ENCODE results near the gene PFKP.

The PFKP gene

GRCh38 chr10:3094609-3095036 is 27.3 kb downstream of the PFKP start:
- no peaks in the 10 kb centered on the region for H3K9me3 Mint-ChIP-seq
- peak overlapping the region; percentile 96 for H3K27ac Mint-ChIP-seq
- peaks cover 83% of the 10 kb centered on the region for H3K4me1 Mint-ChIP-seq (ENCODE audit: low read depth)
- DNase-seq, result no peak
- H3K4me3 Mint-ChIP-seq, result peak overlapping the region; percentile 60
- peaks cover 92% of the 10 kb centered on the region for H3K36me3 Mint-ChIP-seq (ENCODE audit: low read depth)
- no peaks in the 10 kb centered on the region for H3K27me3 Mint-ChIP-seq

GRCh38 chr10:3095373-3096139 is 28.2 kb downstream of the PFKP start:
- Mint-ChIP-seq H3K27me3 (no peaks in the 10 kb centered on the region), H3K36me3 (ENCODE audit: low read depth) (peaks cover 92% of the 10 kb centered on the region), H3K4me1 (ENCODE audit: low read depth) (peaks cover 76% of the 10 kb centered on the region), H3K9me3 (no peaks in the 10 kb centered on the region), H3K4me3 (peak overlapping the region; percentile 60), H3K27ac (peak overlapping the region; percentile 96)
- DNase-seq, result peak; percentile 49

GRCh38 chr10:3096149-3096548 is 28.8 kb downstream of the PFKP start:
- Mint-ChIP-seq H3K27ac (peak overlapping the region; percentile 96), H3K9me3 (no peaks in the 10 kb centered on the region), H3K4me3 (peak overlapping the region; percentile 60), H3K27me3 (no peaks in the 10 kb centered on the region), H3K36me3 (ENCODE audit: low read depth) (peaks cover 92% of the 10 kb centered on the region), H3K4me1 (ENCODE audit: low read depth) (peaks cover 72% of the 10 kb centered on the region)
- no peak for DNase-seq

GRCh38 chr10:3097160-3097559 is 29.8 kb downstream of the PFKP start:
- no peak for DNase-seq
- H3K4me1 Mint-ChIP-seq (ENCODE audit: low read depth), result peaks cover 64% of the 10 kb centered on the region
- no peaks in the 10 kb centered on the region for H3K27me3 Mint-ChIP-seq
- H3K4me3 Mint-ChIP-seq, result no peak overlapping the region
- peak overlapping the region; percentile 92 for H3K27ac Mint-ChIP-seq
- no peaks in the 10 kb centered on the region for H3K9me3 Mint-ChIP-seq
- peaks cover 90% of the 10 kb centered on the region for H3K36me3 Mint-ChIP-seq (ENCODE audit: low read depth)

- Mint-ChIP-seq H3K36me3 (ENCODE audit: low read depth) (peaks cover 88% of the 10 kb centered on the region), H3K9me3 (no peaks in the 10 kb centered on the region), H3K27ac (peak overlapping the region; percentile 5), H3K4me1 (ENCODE audit: low read depth) (peaks cover 51% of the 10 kb centered on the region), H3K4me3 (no peak overlapping the region), H3K27me3 (no peaks in the 10 kb centered on the region)
- no peak for DNase-seq
These were observed 31.3 kb downstream of the PFKP start for GRCh38 chr10:3098689-3099088.

- Mint-ChIP-seq H3K4me3 (no peak overlapping the region), H3K4me1 (ENCODE audit: low read depth) (peaks cover 43% of the 10 kb centered on the region), H3K9me3 (no peaks in the 10 kb centered on the region), H3K27ac (peak overlapping the region; percentile 5), H3K36me3 (ENCODE audit: low read depth) (peaks cover 88% of the 10 kb centered on the region), H3K27me3 (no peaks in the 10 kb centered on the region)
- DNase-seq, result no peak
These were observed 32.1 kb downstream of the PFKP start for GRCh38 chr10:3099291-3100092.

GRCh38 chr10:3100093-3100792 is 32.9 kb downstream of the PFKP start:
- H3K36me3 Mint-ChIP-seq (ENCODE audit: low read depth), result peaks cover 88% of the 10 kb centered on the region
- DNase-seq, result no peak
- H3K9me3 Mint-ChIP-seq, result no peaks in the 10 kb centered on the region
- no peak overlapping the region for H3K4me3 Mint-ChIP-seq
- H3K4me1 Mint-ChIP-seq (ENCODE audit: low read depth), result peaks cover 36% of the 10 kb centered on the region
- no peaks in the 10 kb centered on the region for H3K27me3 Mint-ChIP-seq
- no peak overlapping the region for H3K27ac Mint-ChIP-seq

- Mint-ChIP-seq H3K4me3 (no peak overlapping the region), H3K27ac (no peak overlapping the region), H3K27me3 (no peaks in the 10 kb centered on the region), H3K36me3 (ENCODE audit: low read depth) (peaks cover 90% of the 10 kb centered on the region), H3K4me1 (ENCODE audit: low read depth) (peaks cover 27% of the 10 kb centered on the region), H3K9me3 (no peaks in the 10 kb centered on the region)
- no peak for DNase-seq
These were observed 33.7 kb downstream of the PFKP start for GRCh38 chr10:3100856-3101640.

- Mint-ChIP-seq H3K9me3 (no peaks in the 10 kb centered on the region), H3K36me3 (ENCODE audit: low read depth) (peaks cover 88% of the 10 kb centered on the region), H3K27me3 (no peaks in the 10 kb centered on the region), H3K4me3 (no peak overlapping the region), H3K27ac (no peak overlapping the region), H3K4me1 (ENCODE audit: low read depth) (peaks cover 15% of the 10 kb centered on the region)
- DNase-seq, result no peak
These were observed 35.5 kb downstream of the PFKP start for GRCh38 chr10:3102720-3103427.

- Mint-ChIP-seq H3K36me3 (ENCODE audit: low read depth) (peaks cover 88% of the 10 kb centered on the region), H3K27me3 (no peaks in the 10 kb centered on the region), H3K9me3 (no peaks in the 10 kb centered on the region), H3K4me3 (no peak overlapping the region), H3K27ac (peak overlapping the region; percentile 10), H3K4me1 (ENCODE audit: low read depth) (peaks cover 11% of the 10 kb centered on the region)
- DNase-seq, result no peak
These were observed 36.3 kb downstream of the PFKP start for GRCh38 chr10:3103646-3104045.

GRCh38 chr10:3104251-3104918 is 37.0 kb downstream of the PFKP start:
- peaks cover 88% of the 10 kb centered on the region for H3K36me3 Mint-ChIP-seq (ENCODE audit: low read depth)
- peaks cover 5% of the 10 kb centered on the region for H3K4me1 Mint-ChIP-seq (ENCODE audit: low read depth)
- no peaks in the 10 kb centered on the region for H3K27me3 Mint-ChIP-seq
- H3K9me3 Mint-ChIP-seq, result no peaks in the 10 kb centered on the region
- H3K4me3 Mint-ChIP-seq, result no peak overlapping the region
- no peak for DNase-seq
- peak overlapping the region; percentile 17 for H3K27ac Mint-ChIP-seq

GRCh38 chr10:3105166-3105565 is 37.8 kb downstream of the PFKP start:
- no peaks in the 10 kb centered on the region for H3K9me3 Mint-ChIP-seq
- H3K36me3 Mint-ChIP-seq (ENCODE audit: low read depth), result peaks cover 87% of the 10 kb centered on the region
- H3K27ac Mint-ChIP-seq, result peak overlapping the region; percentile 22
- no peaks in the 10 kb centered on the region for H3K27me3 Mint-ChIP-seq
- DNase-seq, result no peak
- H3K4me3 Mint-ChIP-seq, result no peak overlapping the region
- H3K4me1 Mint-ChIP-seq (ENCODE audit: low read depth), result peaks cover 1% of the 10 kb centered on the region

GRCh38 chr10:3105905-3106304 is 38.6 kb downstream of the PFKP start:
- no peak overlapping the region for H3K4me3 Mint-ChIP-seq
- no peak overlapping the region for H3K27ac Mint-ChIP-seq
- no peak for DNase-seq
- H3K4me1 Mint-ChIP-seq (ENCODE audit: low read depth), result peaks cover 1% of the 10 kb centered on the region
- H3K9me3 Mint-ChIP-seq, result no peaks in the 10 kb centered on the region
- peaks cover 86% of the 10 kb centered on the region for H3K36me3 Mint-ChIP-seq (ENCODE audit: low read depth)
- no peaks in the 10 kb centered on the region for H3K27me3 Mint-ChIP-seq

All from activated T-cell treated with anti-CD3 and anti-CD28 coated beads, Interleukin-2, amount 50 U/mL, for 24 hours (primary cell).